ENCODE results near the gene ANKRD30B.

DNA sequence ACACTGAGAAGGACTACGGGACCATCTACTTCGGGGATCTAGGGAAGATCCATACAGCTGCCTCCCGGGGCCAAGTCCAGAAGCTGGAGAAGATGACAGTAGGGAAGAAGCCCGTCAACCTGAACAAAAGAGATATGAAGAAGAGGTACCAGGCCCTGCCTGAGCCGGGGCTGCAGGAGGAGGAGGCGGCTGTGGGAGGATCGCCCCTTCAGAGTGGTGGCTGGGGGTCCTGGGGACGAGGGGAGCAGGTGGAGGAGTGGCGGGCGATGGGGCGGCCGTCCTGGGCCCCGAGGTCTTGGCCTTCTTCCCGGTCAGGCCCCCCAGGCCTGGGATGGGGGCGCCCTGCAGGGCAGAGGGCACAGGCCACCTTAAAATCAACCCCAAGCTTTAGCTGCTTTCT is 524 bp downstream of the ANKRD30B start:
- TF ChIP-seq POLR2AphosphoS5 (IDR thresholded peaks at IDR 0.05) (no peak), CTCF (IDR thresholded peaks at IDR 0.05) (no peak), POLR2A (IDR thresholded peaks at IDR 0.05) (no peak)
